ENCODE data around the gene SNRK.
A peak's percentile ranks its signal among the peaks of the same experiment; 100 is the strongest.

SNRK gene

DNA sequence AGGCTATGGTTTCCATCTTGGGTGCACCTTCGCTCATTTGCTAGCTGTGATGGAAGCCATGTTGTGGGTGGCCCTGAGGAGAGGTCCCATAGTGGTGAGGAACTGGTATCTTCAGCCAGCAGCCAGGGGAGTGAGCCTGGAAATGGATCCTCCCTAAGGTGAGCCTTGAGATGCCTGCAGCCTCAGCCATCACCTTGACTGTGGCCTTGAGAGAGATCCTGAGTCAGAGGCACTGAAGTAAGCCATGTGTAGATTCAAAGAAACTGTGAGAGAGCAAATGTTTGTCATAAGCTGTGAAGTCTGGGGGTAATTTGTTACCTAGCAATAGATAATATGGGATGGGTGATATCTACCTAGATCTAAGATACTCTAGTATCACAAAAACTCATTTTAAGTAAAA is 105.3 kb downstream of the SNRK start:
- Histone ChIP-seq H3F3A (ENCODE audit: low read depth) (peaks cover 10% of the 10 kb centered on the region; the same call in 1 of the 2 replicates), H2AFZ (ENCODE audit: low read length) (no peak overlapping the region), H3K9ac (ENCODE audit: low read depth, low read length, poor library complexity, severe bottlenecking) (no peak overlapping the region), H3K9me2 (replicated peaks; ENCODE audit: low read depth, low read length) (no peaks in the 10 kb centered on the region), H4K20me1 (ENCODE audit: insufficient read depth, low read length, poor library complexity, severe bottlenecking) (no peaks in the 10 kb centered on the region), H3K9me3 (ENCODE audit: insufficient read depth, low read depth, low read length) (no peaks in the 10 kb centered on the region), H3K36me3 (ENCODE audit: insufficient read depth, low read length) (no peaks in the 10 kb centered on the region), H3K27me3 (ENCODE audit: insufficient read depth, low read length, poor library complexity, severe bottlenecking) (no peaks in the 10 kb centered on the region), H3K4me1 (ENCODE audit: insufficient read depth, low read length, poor library complexity, severe bottlenecking) (peaks cover 55% of the 10 kb centered on the region), H3K4me3 (ENCODE audit: low read length, poor library complexity, severe bottlenecking) (no peak overlapping the region), H3K79me2 (ENCODE audit: insufficient read depth, low read length) (no peaks in the 10 kb centered on the region), H3K4me2 (ENCODE audit: low read depth, low read length, poor library complexity, severe bottlenecking) (no peak overlapping the region)
- TF ChIP-seq EZH2phosphoT487 (IDR thresholded peaks at IDR 0.05; ENCODE audit: borderline replicate concordance), result no peak
- TF ChIP-seq, protein P1, sequence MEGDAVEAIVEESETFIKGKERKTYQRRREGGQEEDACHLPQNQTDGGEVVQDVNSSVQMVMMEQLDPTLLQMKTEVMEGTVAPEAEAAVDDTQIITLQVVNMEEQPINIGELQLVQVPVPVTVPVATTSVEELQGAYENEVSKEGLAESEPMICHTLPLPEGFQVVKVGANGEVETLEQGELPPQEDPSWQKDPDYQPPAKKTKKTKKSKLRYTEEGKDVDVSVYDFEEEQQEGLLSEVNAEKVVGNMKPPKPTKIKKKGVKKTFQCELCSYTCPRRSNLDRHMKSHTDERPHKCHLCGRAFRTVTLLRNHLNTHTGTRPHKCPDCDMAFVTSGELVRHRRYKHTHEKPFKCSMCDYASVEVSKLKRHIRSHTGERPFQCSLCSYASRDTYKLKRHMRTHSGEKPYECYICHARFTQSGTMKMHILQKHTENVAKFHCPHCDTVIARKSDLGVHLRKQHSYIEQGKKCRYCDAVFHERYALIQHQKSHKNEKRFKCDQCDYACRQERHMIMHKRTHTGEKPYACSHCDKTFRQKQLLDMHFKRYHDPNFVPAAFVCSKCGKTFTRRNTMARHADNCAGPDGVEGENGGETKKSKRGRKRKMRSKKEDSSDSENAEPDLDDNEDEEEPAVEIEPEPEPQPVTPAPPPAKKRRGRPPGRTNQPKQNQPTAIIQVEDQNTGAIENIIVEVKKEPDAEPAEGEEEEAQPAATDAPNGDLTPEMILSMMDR (conservative IDR thresholded peaks at IDR 0.05; ENCODE audit: low read length), result no peak

DNA sequence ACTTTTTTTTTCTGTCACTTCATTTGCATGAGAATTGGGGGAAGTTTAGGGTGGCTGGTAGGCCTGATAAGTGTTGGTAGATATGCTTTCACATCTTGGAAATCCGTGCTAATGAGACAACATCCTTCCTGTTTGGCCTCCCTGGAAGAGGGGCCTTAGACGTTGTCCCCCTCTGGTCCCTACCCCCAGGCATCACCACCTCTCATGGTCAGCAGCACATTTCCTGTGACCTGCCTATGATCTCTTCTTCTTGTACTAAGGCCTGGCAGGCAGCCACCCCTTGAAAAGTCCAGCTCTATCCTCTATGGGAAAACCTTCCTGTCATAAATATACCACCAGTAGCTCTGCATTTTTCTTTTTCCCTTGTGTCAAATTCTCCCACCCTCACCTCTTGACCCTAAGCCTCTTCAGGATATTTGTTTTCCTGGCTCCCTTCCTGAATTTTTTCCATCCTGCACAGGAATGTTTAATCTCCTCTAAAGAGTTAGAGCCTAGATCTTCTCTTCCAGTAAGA is 107.8 kb downstream of the SNRK start:
- H3K9me3 ChIP-seq (ENCODE audit: insufficient read depth, low read depth, low read length), result no peaks in the 10 kb centered on the region
- H3F3A ChIP-seq (ENCODE audit: low read depth), result peaks cover 7% of the 10 kb centered on the region; the same call in 1 of the 2 replicates
- no peak overlapping the region for H2AFZ ChIP-seq (ENCODE audit: low read length)
- no peak overlapping the region for H3K4me3 ChIP-seq (ENCODE audit: low read length, poor library complexity, severe bottlenecking)
- no peak overlapping the region for H3K9ac ChIP-seq (ENCODE audit: low read depth, low read length, poor library complexity, severe bottlenecking)
- TF ChIP-seq EZH2phosphoT487 (IDR thresholded peaks at IDR 0.05; ENCODE audit: borderline replicate concordance), result no peak
- TF ChIP-seq, protein P1 (conservative IDR thresholded peaks at IDR 0.05; ENCODE audit: low read length), result no peak
- no peaks in the 10 kb centered on the region for H3K36me3 ChIP-seq (ENCODE audit: insufficient read depth, low read length)
- H4K20me1 ChIP-seq (ENCODE audit: insufficient read depth, low read length, poor library complexity, severe bottlenecking), result no peaks in the 10 kb centered on the region
- H3K27me3 ChIP-seq (ENCODE audit: insufficient read depth, low read length, poor library complexity, severe bottlenecking), result no peaks in the 10 kb centered on the region
- H3K4me1 ChIP-seq (ENCODE audit: insufficient read depth, low read length, poor library complexity, severe bottlenecking), result peaks cover 36% of the 10 kb centered on the region
- H3K9me2 ChIP-seq (replicated peaks; ENCODE audit: low read depth, low read length), result no peaks in the 10 kb centered on the region
- H3K79me2 ChIP-seq (ENCODE audit: insufficient read depth, low read length), result no peaks in the 10 kb centered on the region
- peak overlapping the region; percentile 49 for H3K4me2 ChIP-seq (ENCODE audit: low read depth, low read length, poor library complexity, severe bottlenecking)

GRCh38 chr3:43399034-43399433 is 112.7 kb downstream of the SNRK start:
- Histone ChIP-seq H3K4me3 (ENCODE audit: low read length, poor library complexity, severe bottlenecking) (no peak overlapping the region), H3K36me3 (ENCODE audit: insufficient read depth, low read length) (no peaks in the 10 kb centered on the region), H3K4me2 (ENCODE audit: low read depth, low read length, poor library complexity, severe bottlenecking) (no peak overlapping the region), H3K79me2 (ENCODE audit: insufficient read depth, low read length) (no peaks in the 10 kb centered on the region), H3F3A (ENCODE audit: low read depth) (peaks cover 7% of the 10 kb centered on the region; the same call in 1 of the 2 replicates), H4K20me1 (ENCODE audit: insufficient read depth, low read length, poor library complexity, severe bottlenecking) (no peaks in the 10 kb centered on the region), H3K4me1 (ENCODE audit: insufficient read depth, low read length, poor library complexity, severe bottlenecking) (peaks cover 4% of the 10 kb centered on the region), H3K9me2 (replicated peaks; ENCODE audit: low read depth, low read length) (no peaks in the 10 kb centered on the region), H3K9me3 (ENCODE audit: insufficient read depth, low read depth, low read length) (no peaks in the 10 kb centered on the region), H3K9ac (ENCODE audit: low read depth, low read length, poor library complexity, severe bottlenecking) (no peak overlapping the region), H3K27me3 (ENCODE audit: insufficient read depth, low read length, poor library complexity, severe bottlenecking) (no peaks in the 10 kb centered on the region), H2AFZ (ENCODE audit: low read length) (no peak overlapping the region)
- TF ChIP-seq EZH2phosphoT487 (IDR thresholded peaks at IDR 0.05; ENCODE audit: borderline replicate concordance), result no peak
- TF ChIP-seq, protein P1 (conservative IDR thresholded peaks at IDR 0.05; ENCODE audit: low read length), result no peak
